Retinal pigment epithelial cell (primary cell): ENCODE results near the gene QRSL1.

Experiments used
- DNase-seq: peaks from one replicate; pipeline ENCODE4 v3.0.0-alpha.2; 2010; ENCODE audit warnings: low read depth
- H3K4me3 ChIP-seq: 2 replicates; pipeline ENCODE4 v1.5.1; 2011; ENCODE audit warnings: mild to moderate bottlenecking, low read length, control low read depth, moderate library complexity
- CTCF ChIP-seq: conservative IDR thresholded peaks from 2 replicates; pipeline ENCODE4 v1.5.1; 2011; ENCODE audit warnings: low read depth, low read length, control low read depth, inconsistent platforms

Gene QRSL1

DNA sequence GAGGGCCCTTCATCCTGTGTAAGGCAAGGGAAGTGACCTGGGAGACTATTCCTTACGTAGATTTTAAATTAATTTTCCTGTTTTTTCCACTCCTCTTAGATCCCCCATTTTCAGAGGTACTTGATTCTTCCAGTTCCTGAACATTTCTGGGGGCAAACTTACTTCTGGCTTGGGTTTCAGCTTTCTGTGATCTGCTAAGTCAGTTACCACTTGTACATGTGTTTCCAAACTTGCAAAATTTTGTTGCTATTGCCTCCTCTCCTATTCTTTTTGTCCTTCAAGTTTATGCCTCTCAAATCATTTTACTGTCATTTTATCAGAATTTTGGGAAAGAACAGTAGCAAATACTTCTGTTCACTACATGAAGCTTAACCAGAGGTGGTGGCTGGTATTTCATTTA, 81.2 kb downstream of the QRSL1 start:
- no peak overlapping the region for H3K4me3 ChIP-seq
- TF ChIP-seq CTCF = no peak
- DNase-seq = no peak

DNA sequence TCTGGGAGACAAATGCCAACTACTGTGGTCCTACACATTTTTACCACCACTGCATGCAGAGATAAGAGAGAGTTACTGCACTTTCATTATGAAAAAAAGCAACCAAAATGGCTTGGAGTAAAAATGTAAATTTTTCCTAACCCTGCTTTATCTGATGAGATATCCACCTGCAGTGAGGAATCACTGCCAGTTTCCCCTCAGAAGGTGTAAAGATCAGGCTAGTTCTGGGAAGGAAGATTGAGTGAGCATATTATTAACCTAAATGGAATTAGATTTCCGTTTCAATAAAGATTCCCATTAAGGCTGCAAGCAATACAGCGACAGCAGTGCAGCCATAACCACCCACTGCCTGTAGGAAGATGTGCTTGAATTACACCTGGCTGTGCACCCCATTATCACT, 84.9 kb downstream of the QRSL1 start:
- H3K4me3 ChIP-seq = no peak overlapping the region
- DNase-seq = no peak
- TF ChIP-seq CTCF = no peak

DNA sequence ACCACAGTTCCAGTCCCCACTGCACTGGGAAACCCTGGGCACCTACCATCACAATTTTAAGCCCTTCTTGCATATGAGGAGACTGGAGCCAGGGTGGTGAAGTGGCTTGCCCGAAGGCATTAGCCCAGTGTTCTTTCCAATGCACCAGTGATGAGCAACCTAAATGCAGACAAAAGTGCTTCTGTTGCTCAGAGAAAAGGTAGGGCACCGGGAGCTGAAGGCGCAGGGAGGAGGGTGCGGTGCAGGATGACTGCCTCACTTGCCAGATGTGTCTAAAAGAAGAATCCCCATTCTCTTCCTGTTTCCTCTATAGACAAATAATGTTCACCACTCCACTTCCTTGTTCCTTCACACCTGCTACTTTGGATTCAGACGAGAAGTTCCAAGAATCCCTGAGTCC, 86.5 kb downstream of the QRSL1 start:
- no peak for TF ChIP-seq CTCF
- no peak overlapping the region for H3K4me3 ChIP-seq
- no peak for DNase-seq

DNA sequence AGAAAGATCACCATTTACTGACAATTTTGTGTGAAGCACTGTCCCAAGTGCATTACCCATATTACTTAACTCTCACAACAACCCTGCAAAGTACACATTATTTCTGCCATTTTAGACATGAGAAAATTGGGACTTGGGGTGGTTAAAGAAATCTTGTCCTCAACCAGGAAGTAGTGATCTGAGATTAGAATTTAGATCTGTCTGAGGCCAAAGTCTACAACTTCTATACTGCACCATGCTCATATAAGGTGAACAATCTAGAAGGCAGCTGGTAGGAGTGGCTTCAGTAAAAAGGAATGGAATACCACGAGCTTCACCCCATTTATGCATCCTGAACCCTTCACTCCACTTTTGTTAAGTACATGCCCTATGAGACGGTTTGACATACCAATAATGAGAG, 87.6 kb downstream of the QRSL1 start:
- no peak overlapping the region for H3K4me3 ChIP-seq
- no peak for TF ChIP-seq CTCF
- DNase-seq = no peak
